B cell (primary cell): Measurements from ENCODE around the gene CASK. TPM values are rescaled to one million over a fixed set of nuclear protein-coding genes. Genes with fewer than 3 reads are reported as not detected.

Experiments used
- ATAC-seq: fragments of 200-7000 bp; cut with Tn5 transposase; one replicate; pipeline ENCODE4 v1.10.0; 2021; ENCODE audit warnings: low read depth, mild to moderate bottlenecking, moderate number of reproducible peaks, moderate library complexity
- CTCF ChIA-PET: fragments of 350-600 bp; sonication (Branson Sonifier 250); formaldehyde crosslinking; loops from one replicate; lab custom pipeline; 2021; ENCODE audit warnings: antibody characterized with exemption, inconsistent platforms; lab: Charles Lee
- POLR2A ChIA-PET: fragments of 350-600 bp; sonication (Branson Sonifier 250); formaldehyde crosslinking; loops from one replicate; lab custom pipeline; 2021; ENCODE audit warnings: antibody characterized with exemption; lab: Charles Lee
- DNase-seq: peaks from one replicate; pipeline ENCODE4 v3.0.0; 2013
- H2AFZ ChIP-seq: 2 replicates; pipeline ENCODE4 v1.6.1; 2012; ENCODE audit warnings: mild to moderate bottlenecking, low read depth, low read length; ENCODE audit not compliant: insufficient read depth, poor library complexity, severe bottlenecking
- H3K27ac ChIP-seq, 2 donors: 1 replicate in 1 of 2; 2 replicates in 1 of 2; pipeline ENCODE4 v1.5.1; 2012 to 2013; ENCODE audit warnings: low read length in 2 of 2, mild to moderate bottlenecking in 2 of 2, moderate library complexity in 1 of 2
- H3K27me3 ChIP-seq, 4 experiments: fragments of 200-600 bp in 1 of 4; sonication (generic) in 1 of 4; replicated peaks in 1 of 4; 1 replicate in 2 of 4; 2 replicates in 2 of 4; pipeline versions ENCODE4 v1.6.1 to v1.7.0; 2013 to 2016; ENCODE audit warnings: low read length in 3 of 4, mild to moderate bottlenecking in 2 of 4, mixed read lengths in 1 of 4, moderate library complexity in 1 of 4; ENCODE audit not compliant: insufficient read depth in 4 of 4, control insufficient read depth in 3 of 4; ENCODE audit errors: control extremely low read depth in 1 of 4
- H3K36me3 ChIP-seq, 2 experiments: replicated peaks in 1 of 2; 1 replicate in 1 of 2; 2 replicates in 1 of 2; pipeline versions ENCODE4 v1.6.1 to v1.7.1; 2013; ENCODE audit warnings: low read length in 1 of 2; ENCODE audit not compliant: insufficient read depth in 2 of 2, control insufficient read depth in 1 of 2; ENCODE audit errors: control extremely low read depth in 1 of 2, extremely low read depth in 1 of 2
- H3K4me1 ChIP-seq, 2 donors: fragments of 200-600 bp in 1 of 2; sonication (generic) in 1 of 2; 1 replicate in 1 of 2; 2 replicates in 1 of 2; pipeline versions ENCODE4 v1.5.1 to v1.6.1; 2013 to 2017; ENCODE audit warnings: low read length in 2 of 2; ENCODE audit not compliant: control insufficient read depth in 2 of 2, insufficient read depth in 2 of 2
- H3K4me2 ChIP-seq: replicated peaks from 2 replicates; pipeline ENCODE3; 2012; ENCODE audit warnings: mild to moderate bottlenecking, low read depth, low read length; ENCODE audit not compliant: poor library complexity, severe bottlenecking
- H3K4me3 ChIP-seq, 5 experiments: fragments of 200-600 bp in 1 of 5; sonication (generic) in 1 of 5; 1 replicate in 3 of 5; 2 replicates in 2 of 5; pipeline versions ENCODE4 v1.5.1 to v1.7.0; 2011 to 2016; ENCODE audit warnings: low read length in 4 of 5, mild to moderate bottlenecking in 4 of 5, low read depth in 2 of 5, control low read depth in 1 of 5, moderate library complexity in 1 of 5; ENCODE audit not compliant: insufficient read depth in 1 of 5; ENCODE audit errors: control extremely low read depth in 1 of 5, extremely low read depth in 1 of 5
- H3K79me2 ChIP-seq: fragments of 200-600 bp; sonication (generic); one replicate; pipeline ENCODE4 v1.6.0; 2016; ENCODE audit warnings: low read length; ENCODE audit not compliant: control insufficient read depth, insufficient read depth
- H3K9ac ChIP-seq: fragments of 200-600 bp; sonication (generic); 2 replicates; pipeline ENCODE4 v1.6.1; 2017; ENCODE audit warnings: mild to moderate bottlenecking, low read length, moderate library complexity
- H3K9me3 ChIP-seq, 3 donors: one replicate each; pipeline versions ENCODE4 v1.6.1 to v1.7.1; 2013; ENCODE audit warnings: low read length in 2 of 3; ENCODE audit not compliant: control insufficient read depth in 2 of 3, insufficient read depth in 1 of 3; ENCODE audit errors: control extremely low read depth in 1 of 3
- H4K20me1 ChIP-seq: 2 replicates; pipeline ENCODE4 v1.6.0; 2012; ENCODE audit warnings: mild to moderate bottlenecking, low read length; ENCODE audit not compliant: insufficient read depth, control insufficient read depth, poor library complexity, severe bottlenecking
- H3K27ac Mint-ChIP-seq: one replicate; pipeline ENCODE4 v1.8.0; 2021; ENCODE audit warnings: mixed read lengths
- H3K27me3 Mint-ChIP-seq: one replicate; pipeline ENCODE4 v1.8.0; 2021; ENCODE audit warnings: mixed read lengths
- H3K4me1 Mint-ChIP-seq: one replicate; pipeline ENCODE4 v1.8.0; 2021; ENCODE audit warnings: mixed read lengths
- H3K4me3 Mint-ChIP-seq: one replicate; pipeline ENCODE4 v1.8.0; 2021; ENCODE audit warnings: mixed read lengths
- H3K9me3 Mint-ChIP-seq: one replicate; pipeline ENCODE4 v1.8.0; 2022; ENCODE audit warnings: mixed read lengths; ENCODE audit not compliant: insufficient read depth
- EZH2 ChIP-seq: IDR thresholded peaks from 2 replicates; pipeline ENCODE4 v1.6.1; 2012; ENCODE audit warnings: borderline replicate concordance, low read depth, mild to moderate bottlenecking, moderate library complexity, low read length; ENCODE audit not compliant: insufficient read depth, poor library complexity, severe bottlenecking
- WGBS: methylation state at CpG from one replicate; pipeline ENCODE4 v1.1.5; 2013; ENCODE audit warnings: missing lambda C conversion rate; ENCODE audit not compliant: insufficient coverage; 5-methylcytosine and 5-hydroxymethylcytosine counted together
- intact Hi-C: fragments of 100-400 bp; cut with micrococcal nuclease; formaldehyde crosslinking; loops from one replicate; pipeline ENCODE4 v1.10.0; 2022
- polyA plus RNA-seq: library from polyadenylated mRNA; depleted of rRNA; stranded (reverse); fragments of >200 nt; gene quantifications from 2 replicates; pipeline ENCODE4 v1.2.3, GENCODE V29; 2012
- total RNA-seq, 2 donors: library from RNA; stranded (reverse); fragments of 120-200 nt in 1 of 2; gene quantifications; 1 replicate in 1 of 2; 2 replicates in 1 of 2; pipeline versions ENCODE4 v1.2.3 to v1.2.4, GENCODE V29; 2013 to 2022
- TF ChIP-seq, protein P1 (sequence below): fragments of 200-600 bp; IDR thresholded peaks from one replicate; pipeline ENCODE4 v1.8.0; 2022; ENCODE audit warnings: antibody characterized with exemption, mild to moderate bottlenecking

CASK gene
- total and polyA plus RNA-seq, 2 donors (not counting 1 experiment from before 2014, with no cell fraction given) = 14.2 to 50.4 TPM

- Histone ChIP-seq H4K20me1 (no peaks in the 10 kb centered on the region), H2AFZ (no peak overlapping the region), H3K79me2 (no peaks in the 10 kb centered on the region), H3K9ac (no peak overlapping the region), H3K27me3 (no peaks in the 10 kb centered on the region), H3K36me3 (peaks cover 0 to 3% of the 10 kb centered on the region in 2 experiments), H3K4me2 (peak overlapping the region; percentile 58), H3K27ac (no peak overlapping the region), H3K4me3 (no peak overlapping the region), H3K9me3 (peaks cover 0 to 9% (median 7%) of the 10 kb centered on the region in 3 donors), H3K4me1 (peaks cover 47 to 58% of the 10 kb centered on the region in 2 donors)
- ChIA-PET CTCF (no interaction called here), POLR2A (no interaction called here)
- H3K27ac Mint-ChIP-seq = peak overlapping the region; percentile 46
- H3K27me3 Mint-ChIP-seq = no peaks in the 10 kb centered on the region
- intact Hi-C loops = no loop called here
- WGBS = no CpG with 5 or more reads among the region's 3 CpGs
- no peak for ATAC-seq
- peak overlapping the region; percentile 59 for H3K4me3 Mint-ChIP-seq
- DNase-seq = no peak
- TF ChIP-seq, protein P1, sequence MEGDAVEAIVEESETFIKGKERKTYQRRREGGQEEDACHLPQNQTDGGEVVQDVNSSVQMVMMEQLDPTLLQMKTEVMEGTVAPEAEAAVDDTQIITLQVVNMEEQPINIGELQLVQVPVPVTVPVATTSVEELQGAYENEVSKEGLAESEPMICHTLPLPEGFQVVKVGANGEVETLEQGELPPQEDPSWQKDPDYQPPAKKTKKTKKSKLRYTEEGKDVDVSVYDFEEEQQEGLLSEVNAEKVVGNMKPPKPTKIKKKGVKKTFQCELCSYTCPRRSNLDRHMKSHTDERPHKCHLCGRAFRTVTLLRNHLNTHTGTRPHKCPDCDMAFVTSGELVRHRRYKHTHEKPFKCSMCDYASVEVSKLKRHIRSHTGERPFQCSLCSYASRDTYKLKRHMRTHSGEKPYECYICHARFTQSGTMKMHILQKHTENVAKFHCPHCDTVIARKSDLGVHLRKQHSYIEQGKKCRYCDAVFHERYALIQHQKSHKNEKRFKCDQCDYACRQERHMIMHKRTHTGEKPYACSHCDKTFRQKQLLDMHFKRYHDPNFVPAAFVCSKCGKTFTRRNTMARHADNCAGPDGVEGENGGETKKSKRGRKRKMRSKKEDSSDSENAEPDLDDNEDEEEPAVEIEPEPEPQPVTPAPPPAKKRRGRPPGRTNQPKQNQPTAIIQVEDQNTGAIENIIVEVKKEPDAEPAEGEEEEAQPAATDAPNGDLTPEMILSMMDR = no peak
- TF ChIP-seq EZH2 = no peak
- H3K9me3 Mint-ChIP-seq = no peaks in the 10 kb centered on the region
- H3K4me1 Mint-ChIP-seq = peaks cover 53% of the 10 kb centered on the region
Measured at GRCh38 chrX:41722816-41723618, 200.3 kb downstream of the CASK start.

DNA sequence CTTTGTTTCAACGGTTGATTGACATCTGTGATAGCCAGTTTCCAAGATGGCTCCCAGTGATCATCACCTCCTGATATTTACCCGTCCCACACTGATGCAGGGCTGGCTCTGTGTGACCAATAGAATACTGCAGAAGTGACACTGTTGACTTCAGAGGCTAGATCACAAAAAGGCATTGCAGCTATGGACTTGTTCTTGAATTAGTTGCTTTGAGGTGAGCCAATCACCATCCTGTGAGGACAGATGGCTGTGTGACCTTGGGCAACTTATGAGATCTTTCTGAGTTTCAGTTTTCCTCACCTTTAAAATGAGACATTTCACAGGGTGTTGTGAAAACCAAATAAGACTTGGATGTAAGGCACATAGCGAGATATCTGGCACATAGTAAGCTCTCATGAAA is 201.1 kb downstream of the CASK start:
- Histone ChIP-seq H3K9me3 (peaks cover 0 to 17% (median 14%) of the 10 kb centered on the region in 3 donors), H3K9ac (no peak overlapping the region), H2AFZ (no peak overlapping the region), H3K4me2 (no peak overlapping the region), H3K79me2 (no peaks in the 10 kb centered on the region), H3K27ac (no peak overlapping the region), H3K36me3 (peaks cover 0 to 3% of the 10 kb centered on the region in 2 experiments), H3K4me3 (no peak overlapping the region), H4K20me1 (no peaks in the 10 kb centered on the region), H3K4me1 (peaks cover 49 to 66% of the 10 kb centered on the region in 2 donors), H3K27me3 (no peaks in the 10 kb centered on the region)
- Mint-ChIP-seq H3K4me3 (peak overlapping the region; percentile 40), H3K9me3 (no peaks in the 10 kb centered on the region), H3K4me1 (peaks cover 56% of the 10 kb centered on the region), H3K27ac (peak overlapping the region; percentile 59), H3K27me3 (no peaks in the 10 kb centered on the region)
- 80% methylated on average over 1 of the region's 3 CpGs for WGBS
- CTCF ChIA-PET = no interaction called here
- POLR2A ChIA-PET = interaction anchor here (1.2 kb wide), 1 partner anchor 16 kb away, joined by 3 read pairs; no protein-coding TSS in a partner anchor
- TF ChIP-seq, protein P1 = no peak
- no peak for TF ChIP-seq EZH2
- DNase-seq = no peak
- ATAC-seq = no peak
- intact Hi-C loops = no loop called here
